GM12878 (cell line): ENCODE results near the gene TMX4. TPM values are rescaled to one million over a fixed set of nuclear protein-coding genes. Genes with fewer than 3 reads are reported as not detected.

Experiments used
- BHLHE40 ChIP-seq, 2 experiments: fragments of 450-650 bp in 1 of 2; IDR thresholded peaks; 2 replicates each; pipeline ENCODE4 v1.6.1; 2011 to 2017; ENCODE audit warnings: low read depth in 2 of 2, borderline replicate concordance in 1 of 2, improper control_type of control experiment in 1 of 2, low read length in 1 of 2, mild to moderate bottlenecking in 1 of 2
- EED ChIP-seq: sonication (generic); IDR thresholded peaks from 2 replicates; pipeline ENCODE4 v1.6.1; 2016; ENCODE audit warnings: antibody characterized with exemption, low read depth
- FOXK2 ChIP-seq: fragments of 450-650 bp; IDR thresholded peaks from 2 replicates; pipeline ENCODE4 v1.6.1; 2017; ENCODE audit warnings: mild to moderate bottlenecking, moderate library complexity
- NR2C2 ChIP-seq: IDR thresholded peaks from 2 replicates; pipeline ENCODE4 v1.6.1; 2011; ENCODE audit warnings: borderline replicate concordance, low read depth; ENCODE audit not compliant: control insufficient read depth, insufficient read length
- REST ChIP-seq: IDR thresholded peaks from 2 replicates; pipeline ENCODE4 v1.6.1; 2012; ENCODE audit warnings: mild to moderate bottlenecking, low read depth, low read length
- SMAD1 ChIP-seq: fragments of 450-650 bp; IDR thresholded peaks from 2 replicates; pipeline ENCODE4 v1.6.1; 2018; ENCODE audit warnings: mild to moderate bottlenecking, low read depth; ENCODE audit not compliant: partially characterized antibody
- SMC3 ChIP-seq: IDR thresholded peaks from 2 replicates; pipeline ENCODE4 v1.6.1; 2011; ENCODE audit warnings: low read length, improper control_type of control experiment, borderline replicate concordance
- SREBF1 ChIP-seq: IDR thresholded peaks from 2 replicates; pipeline ENCODE4 v1.6.1; 2012; ENCODE audit warnings: mild to moderate bottlenecking, low read length
- TBL1XR1 ChIP-seq: IDR thresholded peaks from 2 replicates; pipeline ENCODE4 v1.6.1; 2012; ENCODE audit warnings: low read depth, low read length, improper control_type of control experiment
- ZBTB33 ChIP-seq: fragments of 450-650 bp; IDR thresholded peaks from 2 replicates; pipeline ENCODE4 v1.6.1; 2017; ENCODE audit warnings: mild to moderate bottlenecking
- ZSCAN29 ChIP-seq: fragments of 450-650 bp; IDR thresholded peaks from 2 replicates; pipeline ENCODE4 v1.6.1; 2017; ENCODE audit warnings: mild to moderate bottlenecking, moderate library complexity
- polyA plus RNA-seq, 11 experiments: library from polyadenylated mRNA; depleted of rRNA in 4 of 11; unstranded in 6 of 11; stranded (reverse) in 5 of 11; fragments of >200 nt; fragmentation: Nextera tagmentation in 4 of 11; fragmentation: Illumina TruSeq in 1 of 11; extraction: Ambion mirVana in 4 of 11; extraction: Trizol in 1 of 11; gene quantifications; 1 replicate in 1 of 11; 2 replicates in 10 of 11; pipeline versions ENCODE4 v1.2.1 to v1.2.3, GENCODE V29; 2011 to 2016; ENCODE audit warnings: inconsistent platforms in 2 of 11, missing spikeins in 2 of 11, low read depth in 1 of 11
- total RNA-seq, 4 experiments: library from RNA; depleted of rRNA in 3 of 4; stranded (reverse); fragments of >200 nt in 3 of 4; fragmentation: Illumina TruSeq in 1 of 4; extraction: Trizol in 1 of 4; gene quantifications; 2 replicates each; pipeline versions ENCODE4 v1.2.1 to v1.2.3, GENCODE V29; 2013 to 2021
- TF ChIP-seq, protein P1 (sequence below): IDR thresholded peaks from 2 replicates; pipeline ENCODE4 v1.6.1; 2011; ENCODE audit warnings: borderline replicate concordance, low read depth, mild to moderate bottlenecking, moderate library complexity, low read length; ENCODE audit not compliant: insufficient read depth, poor library complexity, severe bottlenecking

The TMX4 gene
- total and polyA plus RNA-seq, 10 of the 15 experiments (the other 5 are each of a cell fraction or from before 2014, with no cell fraction given) = 3.9 to 19.9 (median 11.1) TPM

GRCh38 chr20:8018958-8019245 is 659 bp downstream of the TMX4 start (continued):
- TF ChIP-seq, protein P1, sequence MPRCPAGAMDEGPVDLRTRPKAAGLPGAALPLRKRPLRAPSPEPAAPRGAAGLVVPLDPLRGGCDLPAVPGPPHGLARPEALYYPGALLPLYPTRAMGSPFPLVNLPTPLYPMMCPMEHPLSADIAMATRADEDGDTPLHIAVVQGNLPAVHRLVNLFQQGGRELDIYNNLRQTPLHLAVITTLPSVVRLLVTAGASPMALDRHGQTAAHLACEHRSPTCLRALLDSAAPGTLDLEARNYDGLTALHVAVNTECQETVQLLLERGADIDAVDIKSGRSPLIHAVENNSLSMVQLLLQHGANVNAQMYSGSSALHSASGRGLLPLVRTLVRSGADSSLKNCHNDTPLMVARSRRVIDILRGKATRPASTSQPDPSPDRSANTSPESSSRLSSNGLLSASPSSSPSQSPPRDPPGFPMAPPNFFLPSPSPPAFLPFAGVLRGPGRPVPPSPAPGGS = no peak
- TF ChIP-seq FOXK2 (no peak), SMAD1 (no peak), EED (no peak), ZSCAN29 (no peak), TBL1XR1 (peak; percentile 5; the same call in 1 of the 2 replicates), BHLHE40 (IDR thresholded peaks at IDR 0.05; ENCODE audit: borderline replicate concordance in 1 of 2, low read depth in 2 of 2, low read length in 1 of 2) (peak; percentile 6 to 49; a peak in 1 of 4 replicates), REST (no peak), SMC3 (no peak), ZBTB33 (no peak), NR2C2 (no peak), SREBF1 (no peak)
